Measurements from ENCODE around the gene ULBP1. TPM values are rescaled to one million over a fixed set of nuclear protein-coding genes. Genes with fewer than 3 reads are reported as not detected.
"Not testable (repeated sequence)": the region's sequence is repeated elsewhere in the genome, so short reads cannot be mapped to it uniquely, and the experiment has no call there.

Gene ULBP1
- total RNA-seq, 2 donors from 2014 or later = 9.4 to 12.4 TPM

DNA sequence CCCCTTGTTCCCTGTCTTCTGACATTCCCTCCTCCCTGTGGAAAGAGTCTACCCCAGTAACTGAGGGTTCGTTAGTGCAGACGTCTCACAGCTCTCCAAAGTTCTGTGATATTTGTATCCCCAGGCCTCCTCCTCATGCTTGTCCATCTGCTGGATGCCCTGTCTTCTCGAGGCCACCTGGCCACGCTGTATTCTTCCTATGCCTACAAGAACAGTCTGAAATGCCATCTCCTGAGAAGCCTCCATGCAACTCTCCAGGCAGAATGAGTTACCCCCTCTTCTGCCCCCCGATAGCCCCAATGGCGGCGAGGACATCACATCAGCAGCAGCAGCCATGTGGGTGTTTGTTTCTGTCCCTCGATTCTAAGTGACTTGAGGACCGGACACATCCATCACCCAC lies 12.6 kb upstream of the ULBP1 start:
- Mint-ChIP-seq H3K4me1 (ENCODE audit: low read depth) (peaks cover 7% of the 10 kb centered on the region), H3K27me3 (ENCODE audit: low read depth) (peaks cover 87% of the 10 kb centered on the region), H3K4me3 (no peak overlapping the region), H3K27ac (no peak overlapping the region), H3K36me3 (ENCODE audit: insufficient read depth in 2 of 2) (no peaks in the 10 kb centered on the region), H3K9me3 (no peaks in the 10 kb centered on the region)
- ATAC-seq (replicated peaks in 1 of 2) = no peak
- DNase-seq = no peak

DNA sequence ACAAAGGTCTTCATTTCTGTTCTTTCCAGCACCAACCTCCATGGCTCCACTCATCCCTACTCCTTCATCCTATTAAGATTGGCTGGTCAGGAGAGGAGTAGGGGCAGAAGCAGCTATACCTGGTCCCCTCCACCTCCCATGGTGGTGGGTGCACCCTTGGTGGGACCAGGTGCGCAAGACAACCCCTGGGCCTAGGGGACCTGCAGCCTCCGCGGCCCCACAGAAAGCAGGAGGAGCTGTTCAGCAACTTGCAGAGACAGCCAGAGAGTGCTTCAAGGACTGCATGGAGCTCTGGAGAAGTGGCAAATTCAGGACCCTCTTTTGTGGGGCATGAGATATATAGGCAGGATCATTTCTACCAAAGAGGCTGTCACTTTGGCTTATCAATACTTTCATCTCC lies 12.1 kb upstream of the ULBP1 start:
- Mint-ChIP-seq H3K27me3 (ENCODE audit: low read depth) (peaks cover 87% of the 10 kb centered on the region), H3K36me3 (ENCODE audit: insufficient read depth in 2 of 2) (no peaks in the 10 kb centered on the region), H3K9me3 (no peaks in the 10 kb centered on the region), H3K4me1 (ENCODE audit: low read depth) (peaks cover 7% of the 10 kb centered on the region), H3K4me3 (no peak overlapping the region), H3K27ac (no peak overlapping the region)
- ATAC-seq (replicated peaks in 1 of 2) = no peak
- no peak for DNase-seq

DNA sequence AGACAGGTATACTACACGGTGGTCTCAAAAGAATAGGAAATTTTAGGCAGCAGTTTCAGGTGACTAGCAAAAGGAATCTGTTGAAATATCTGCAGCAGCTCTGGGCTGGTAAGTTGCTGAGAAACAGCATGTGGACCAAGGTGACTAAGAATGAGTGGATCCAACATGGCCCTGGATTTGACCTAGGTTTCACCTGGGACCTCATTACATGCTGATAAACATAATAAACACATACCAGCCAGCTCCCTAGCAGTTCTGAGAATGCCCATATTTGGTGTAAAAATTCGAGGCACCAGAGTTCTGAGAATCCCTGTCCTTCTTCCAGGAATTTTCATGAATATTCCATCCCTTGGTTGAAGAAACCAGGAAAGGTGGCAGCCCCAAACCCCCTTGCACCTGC lies 10.4 kb upstream of the ULBP1 start:
- H3K9me3 Mint-ChIP-seq; H3K4me3 Mint-ChIP-seq; ATAC-seq (replicated peaks in 1 of 2); H3K36me3 Mint-ChIP-seq (ENCODE audit: insufficient read depth in 2 of 2); DNase-seq; H3K27ac Mint-ChIP-seq; H3K4me1 Mint-ChIP-seq (ENCODE audit: low read depth): not testable (repeated sequence)
- H3K27me3 Mint-ChIP-seq (ENCODE audit: low read depth) = peaks cover 82% of the 10 kb centered on the region

DNA sequence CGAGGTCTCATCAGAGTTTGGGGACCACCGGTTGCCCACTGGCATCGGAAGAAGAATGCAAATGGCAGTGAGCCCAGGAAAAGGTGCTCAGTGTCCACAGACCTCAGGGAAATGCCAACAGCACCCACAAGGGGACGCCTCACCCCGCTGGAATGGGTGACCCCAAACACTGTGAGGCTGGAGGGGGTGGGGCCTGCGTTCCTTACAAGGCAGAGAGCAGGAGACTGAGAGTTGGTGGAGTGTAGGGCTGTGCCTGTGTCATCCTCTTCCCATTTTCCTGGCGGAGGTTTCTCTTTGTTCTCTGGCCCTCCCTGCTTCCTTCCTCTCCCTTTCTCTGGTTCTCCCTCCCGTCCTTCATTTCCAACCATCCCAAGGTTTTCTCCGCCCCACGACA lies 9.8 kb upstream of the ULBP1 start:
- peak; percentile 93 to 94 for ATAC-seq (replicated peaks in 1 of 2)
- H3K27me3 Mint-ChIP-seq (ENCODE audit: low read depth) = peaks cover 82% of the 10 kb centered on the region
- H3K9me3 Mint-ChIP-seq; H3K27ac Mint-ChIP-seq; H3K4me1 Mint-ChIP-seq (ENCODE audit: low read depth); H3K36me3 Mint-ChIP-seq (ENCODE audit: insufficient read depth in 2 of 2); DNase-seq: not testable (repeated sequence)
- H3K4me3 Mint-ChIP-seq = peak overlapping the region in 1 of 2 donors; percentile 42

DNA sequence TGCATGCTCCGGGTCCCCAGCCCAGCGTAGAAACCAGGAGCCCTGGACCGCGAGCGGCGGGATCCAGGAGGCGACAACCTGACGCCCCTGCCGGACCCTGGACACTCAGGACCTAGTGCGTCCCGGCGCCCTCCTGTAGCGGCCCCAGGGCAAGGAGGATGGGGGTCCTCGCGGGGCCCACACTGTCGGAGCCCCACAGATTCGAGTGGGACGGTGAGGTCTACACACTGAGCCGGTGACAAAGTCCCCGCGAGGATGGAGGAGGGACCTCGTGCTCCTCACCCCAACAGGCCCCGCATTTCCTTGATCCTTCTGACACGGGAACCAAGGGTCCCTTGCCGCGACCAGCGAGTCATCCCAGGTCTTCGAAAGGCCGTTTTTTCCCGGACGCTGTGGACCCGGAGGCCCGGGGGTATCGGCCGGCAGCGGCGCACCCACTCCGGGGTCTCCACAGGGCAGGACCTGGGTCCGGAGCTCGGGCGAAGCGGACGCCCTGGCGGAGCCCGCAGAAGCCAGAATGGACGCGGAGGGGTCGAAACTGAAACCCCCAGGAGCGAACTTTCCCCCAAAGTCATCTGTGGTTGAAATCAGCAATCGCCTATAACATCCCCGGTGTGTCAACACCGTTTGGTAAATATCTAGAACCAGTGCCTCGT lies 9.3 kb upstream of the ULBP1 start:
- peak; percentile 34 to 60 for ATAC-seq (replicated peaks in 1 of 2)
- not testable (repeated sequence) for H3K9me3 Mint-ChIP-seq; H3K36me3 Mint-ChIP-seq (ENCODE audit: insufficient read depth in 2 of 2); H3K27ac Mint-ChIP-seq; DNase-seq; H3K4me1 Mint-ChIP-seq (ENCODE audit: low read depth)
- peak overlapping the region in 1 of 2 donors; percentile 42 for H3K4me3 Mint-ChIP-seq
- peaks cover 82% of the 10 kb centered on the region for H3K27me3 Mint-ChIP-seq (ENCODE audit: low read depth)

DNA sequence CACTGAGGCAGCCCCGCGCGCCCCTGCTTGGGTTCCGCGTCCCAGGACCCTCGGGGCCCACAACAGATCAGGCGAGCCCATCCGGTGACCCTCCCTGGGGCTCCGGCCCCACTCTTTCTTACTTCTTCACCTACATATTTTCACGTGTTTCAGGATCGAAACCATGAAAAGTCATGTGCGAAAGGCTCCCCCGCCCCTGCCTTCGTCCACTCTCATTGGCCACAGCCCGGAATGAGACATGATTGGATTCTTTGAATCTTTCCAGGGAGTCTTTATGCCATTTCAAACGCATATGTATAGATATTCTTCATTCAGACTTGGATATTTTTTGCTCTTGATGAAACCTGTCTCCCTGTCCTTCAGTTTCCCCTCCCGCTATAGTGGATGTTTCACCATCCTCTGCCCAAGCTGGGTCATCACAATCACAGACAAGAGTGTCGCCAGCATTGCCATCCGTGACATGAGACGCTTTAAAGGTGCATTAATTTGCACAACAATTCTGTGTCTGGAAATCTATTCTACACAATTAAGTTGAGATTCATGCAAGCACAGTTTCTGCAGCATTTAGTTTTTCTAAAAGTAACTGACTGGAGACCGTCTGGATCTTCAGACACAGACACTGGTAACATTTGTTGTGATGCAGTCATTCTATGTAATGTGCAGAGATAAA lies 8.6 kb upstream of the ULBP1 start:
- H3K4me1 Mint-ChIP-seq (ENCODE audit: low read depth); ATAC-seq (replicated peaks in 1 of 2): not testable (repeated sequence)

DNA sequence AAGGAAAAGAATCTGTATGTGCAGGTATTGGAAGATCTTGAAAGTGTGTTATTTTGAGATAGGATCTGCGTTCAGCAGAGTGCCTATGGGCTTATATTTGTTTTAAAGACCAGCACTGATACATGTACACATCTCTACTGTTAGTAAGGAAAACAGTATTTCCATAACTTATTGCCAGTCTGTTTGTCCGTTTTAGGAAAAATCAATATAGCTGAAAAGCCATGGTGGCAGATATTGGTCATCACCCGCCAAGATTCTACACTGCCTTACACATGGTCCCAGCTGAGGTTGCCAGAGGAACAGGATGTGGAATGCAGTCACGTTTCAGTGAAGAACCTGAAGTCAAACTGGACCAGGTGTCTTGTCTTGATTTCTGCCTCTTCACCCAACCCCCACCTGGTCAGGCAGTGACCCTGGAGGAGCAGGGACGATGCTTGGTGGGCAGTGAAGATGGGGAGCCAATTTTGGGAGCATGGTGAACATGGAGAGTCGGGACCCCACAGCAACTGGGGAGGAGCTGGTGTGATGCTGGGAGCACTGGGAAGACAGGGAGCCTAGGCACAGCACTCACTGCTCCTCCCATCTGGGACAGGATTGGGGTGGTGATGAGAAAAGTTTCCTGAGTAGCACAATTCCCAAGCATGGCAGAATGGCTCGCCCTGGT lies 8.0 kb upstream of the ULBP1 start:
- not testable (repeated sequence) for H3K27ac Mint-ChIP-seq; H3K4me1 Mint-ChIP-seq (ENCODE audit: low read depth); H3K9me3 Mint-ChIP-seq; ATAC-seq (replicated peaks in 1 of 2); DNase-seq; H3K4me3 Mint-ChIP-seq; H3K36me3 Mint-ChIP-seq (ENCODE audit: insufficient read depth in 2 of 2)
- peaks cover 82% of the 10 kb centered on the region for H3K27me3 Mint-ChIP-seq (ENCODE audit: low read depth)

More for the DNA sequence above, 8.6 kb upstream of the ULBP1 start:
- Mint-ChIP-seq H3K4me3 (peak overlapping the region; percentile 69 to 80), H3K27me3 (ENCODE audit: low read depth) (peaks cover 82% of the 10 kb centered on the region)
- not testable (repeated sequence) for H3K36me3 Mint-ChIP-seq (ENCODE audit: insufficient read depth in 2 of 2); DNase-seq; H3K27ac Mint-ChIP-seq; H3K9me3 Mint-ChIP-seq

DNA sequence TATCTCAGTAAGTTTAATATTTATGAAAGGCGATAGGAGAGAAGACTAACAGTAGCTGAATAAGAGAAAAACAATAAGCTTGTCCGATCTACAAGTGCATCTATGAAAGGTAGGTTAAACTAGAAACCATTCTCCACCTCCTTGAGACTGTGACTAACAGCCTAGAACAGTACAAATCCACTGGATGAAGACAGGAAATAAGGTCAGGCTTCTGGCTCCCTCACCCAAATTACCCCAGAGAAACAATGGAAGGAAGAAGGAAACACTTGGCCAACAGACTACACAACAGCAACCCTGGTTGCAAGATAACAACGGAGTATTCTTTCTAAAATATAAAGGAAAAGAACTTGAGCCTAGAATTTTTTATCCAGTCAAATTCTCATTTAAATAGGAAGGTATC lies 5.6 kb upstream of the ULBP1 start:
- Mint-ChIP-seq H3K27me3 (ENCODE audit: low read depth) (peaks cover 82% of the 10 kb centered on the region), H3K4me1 (ENCODE audit: low read depth) (peaks cover 18% of the 10 kb centered on the region)
- not testable (repeated sequence) for DNase-seq; H3K4me3 Mint-ChIP-seq; H3K36me3 Mint-ChIP-seq (ENCODE audit: insufficient read depth in 2 of 2); ATAC-seq (replicated peaks in 1 of 2); H3K27ac Mint-ChIP-seq; H3K9me3 Mint-ChIP-seq

DNA sequence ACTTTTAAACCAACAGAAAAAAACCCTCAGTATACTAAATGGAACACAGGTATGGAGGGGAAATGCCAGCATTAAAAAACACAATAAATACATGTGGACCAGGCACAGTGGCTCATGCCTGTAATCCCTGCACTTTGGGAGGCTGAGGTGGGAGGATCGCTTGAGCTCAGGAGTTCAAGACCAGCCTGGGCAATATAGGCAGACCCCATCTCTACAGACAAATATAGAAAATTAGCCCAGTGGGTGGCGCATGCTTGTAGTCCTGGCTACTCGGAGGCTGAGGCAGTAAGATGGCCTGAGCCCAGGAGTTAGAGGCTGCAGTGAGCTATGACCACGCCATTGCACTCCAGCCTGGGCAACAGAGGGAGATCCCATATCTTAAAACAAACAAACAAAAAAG lies 3.9 kb upstream of the ULBP1 start:
- H3K36me3 Mint-ChIP-seq (ENCODE audit: insufficient read depth in 2 of 2); H3K4me3 Mint-ChIP-seq; H3K9me3 Mint-ChIP-seq; ATAC-seq (replicated peaks in 1 of 2); H3K27ac Mint-ChIP-seq; DNase-seq: not testable (repeated sequence)
- H3K27me3 Mint-ChIP-seq (ENCODE audit: low read depth) = peaks cover 87% of the 10 kb centered on the region
- peaks cover 27% of the 10 kb centered on the region for H3K4me1 Mint-ChIP-seq (ENCODE audit: low read depth)

DNA sequence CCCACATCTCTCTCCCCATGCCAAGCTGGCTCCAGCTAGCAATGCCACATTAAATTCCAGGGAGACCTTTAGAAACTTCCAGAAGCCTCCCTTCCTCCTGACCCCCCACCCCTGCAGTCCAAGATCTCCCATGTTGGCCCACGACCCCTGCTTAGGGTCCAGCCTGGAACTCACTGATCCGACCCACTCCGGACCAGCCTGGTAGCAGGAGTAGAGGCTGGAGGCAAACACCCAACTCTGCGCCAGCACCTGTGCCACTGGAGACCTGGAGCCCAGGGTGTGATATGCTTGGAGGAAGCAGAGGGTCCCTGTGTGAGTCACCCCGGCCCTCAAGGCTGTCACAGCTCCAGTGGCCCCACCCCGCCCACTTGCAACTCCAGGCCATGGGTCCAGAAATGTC lies 3.3 kb upstream of the ULBP1 start:
- no peak for ATAC-seq (replicated peaks in 1 of 2)
- DNase-seq = no peak
- Mint-ChIP-seq H3K27me3 (ENCODE audit: low read depth) (peaks cover 87% of the 10 kb centered on the region), H3K9me3 (no peaks in the 10 kb centered on the region), H3K4me1 (ENCODE audit: low read depth) (peaks cover 28% of the 10 kb centered on the region), H3K36me3 (ENCODE audit: insufficient read depth in 2 of 2) (peaks cover 8% of the 10 kb centered on the region in 2 donors), H3K27ac (no peak overlapping the region), H3K4me3 (no peak overlapping the region)

DNA sequence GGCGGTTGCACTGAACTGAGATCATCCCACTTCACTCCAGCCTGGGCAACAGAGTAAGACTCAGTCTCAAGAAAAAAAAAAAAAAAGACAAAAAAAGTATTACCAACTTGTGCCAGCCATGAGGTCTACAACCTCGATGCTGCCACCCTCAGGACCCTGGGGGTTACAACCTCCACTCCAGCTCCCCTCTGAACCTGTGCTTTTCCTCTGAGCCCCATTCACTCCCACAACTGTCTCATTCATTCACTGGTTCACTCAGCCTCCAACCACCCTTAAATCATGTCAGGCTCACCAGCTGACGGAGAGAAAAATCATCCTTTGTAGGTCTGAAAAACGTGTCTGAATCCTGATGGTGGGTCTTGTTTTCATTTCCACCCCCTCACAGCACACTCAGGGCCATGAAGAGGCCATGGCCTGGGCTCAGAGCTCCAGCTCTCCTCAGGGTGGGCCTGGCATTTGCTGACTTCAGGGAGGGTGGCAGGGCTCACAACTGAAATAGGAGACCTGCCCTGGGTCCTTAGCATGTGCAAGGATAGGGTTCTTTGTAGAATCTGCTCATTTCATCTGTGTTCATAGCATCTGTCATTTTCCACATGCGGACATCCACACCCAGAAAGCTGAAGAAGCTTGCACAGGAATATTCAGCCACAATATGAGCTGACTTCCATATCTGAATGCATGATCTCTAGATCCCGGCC lies 1.9 kb upstream of the ULBP1 start:
- H3K4me3 Mint-ChIP-seq = no peak overlapping the region
- H3K27ac Mint-ChIP-seq = no peak overlapping the region
- no peaks in the 10 kb centered on the region for H3K9me3 Mint-ChIP-seq
- peaks cover 8 to 12% of the 10 kb centered on the region in 2 donors for H3K36me3 Mint-ChIP-seq (ENCODE audit: insufficient read depth in 2 of 2)
- peaks cover 87% of the 10 kb centered on the region for H3K27me3 Mint-ChIP-seq (ENCODE audit: low read depth)
- peak; percentile 25 to 34 for ATAC-seq (replicated peaks in 1 of 2)
- DNase-seq = peak; percentile 61 to 69
- peaks cover 34% of the 10 kb centered on the region for H3K4me1 Mint-ChIP-seq (ENCODE audit: low read depth)

DNA sequence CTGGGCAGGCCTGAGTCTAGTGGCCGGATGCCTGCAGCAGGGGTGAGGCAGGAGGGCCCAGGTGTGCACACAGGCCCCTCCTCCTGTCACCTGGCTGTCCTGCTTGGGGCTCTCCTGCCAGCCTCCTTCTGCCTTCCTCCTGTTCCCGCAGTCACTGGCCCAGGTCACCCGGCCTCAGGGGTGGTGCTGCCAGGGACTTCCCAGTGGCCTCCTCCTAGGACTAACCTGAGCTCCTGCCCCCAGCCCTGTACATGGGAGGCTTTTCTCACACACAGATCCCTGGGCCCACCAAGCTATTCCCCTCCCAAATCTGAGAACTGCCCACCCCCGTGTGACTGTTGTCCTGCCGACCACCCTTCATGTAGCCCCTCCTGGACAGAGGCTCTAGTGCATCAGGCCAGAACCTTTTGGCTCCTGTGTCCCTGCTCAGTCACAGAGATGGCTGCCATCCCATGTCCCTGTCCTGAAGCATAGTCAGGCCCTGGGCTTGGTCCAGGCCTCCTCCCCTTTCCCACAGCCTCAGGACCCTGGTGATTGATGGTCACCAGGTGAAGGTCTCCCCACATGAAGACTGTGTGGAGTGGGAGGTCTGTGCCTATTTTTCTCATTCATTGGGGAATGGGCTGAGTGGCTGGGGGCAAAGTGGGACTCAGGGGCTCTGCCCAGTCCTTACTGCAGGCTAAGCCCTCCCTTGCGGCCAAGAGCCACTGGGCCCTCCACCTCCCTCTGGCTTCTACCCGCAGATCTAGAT lies 1.1 kb upstream of the ULBP1 start:
- no peak for DNase-seq
- H3K27ac Mint-ChIP-seq = peak overlapping the region; percentile 91
- ATAC-seq (replicated peaks in 1 of 2) = no peak

DNA sequence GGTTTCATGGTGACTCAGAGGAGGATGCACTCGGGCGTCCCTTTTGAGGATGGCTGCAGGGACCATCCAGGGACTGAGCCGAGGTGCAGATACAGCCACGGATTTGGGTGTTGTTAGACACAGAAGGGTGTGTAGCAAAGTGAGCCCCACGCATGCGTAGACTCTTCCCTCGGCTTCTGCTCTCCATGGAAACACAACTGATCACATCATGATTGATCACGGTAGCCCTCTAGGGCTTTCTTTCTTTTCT lies 606 bp upstream of the ULBP1 start:
- peaks cover 94% of the 10 kb centered on the region for H3K27me3 Mint-ChIP-seq (ENCODE audit: low read depth)
- H3K36me3 Mint-ChIP-seq (ENCODE audit: insufficient read depth in 2 of 2) = peaks cover 8 to 12% of the 10 kb centered on the region in 2 donors
- H3K4me3 Mint-ChIP-seq = peak overlapping the region; percentile 85 to 98
- no peaks in the 10 kb centered on the region for H3K9me3 Mint-ChIP-seq
- H3K4me1 Mint-ChIP-seq (ENCODE audit: low read depth) = peaks cover 36% of the 10 kb centered on the region
- peak overlapping the region; percentile 91 for H3K27ac Mint-ChIP-seq
- DNase-seq (peak; percentile 60 to 62), ATAC-seq (replicated peaks in 1 of 2) (peak; percentile 50 to 55)

More for the DNA sequence above, 1.1 kb upstream of the ULBP1 start:
- H3K4me3 Mint-ChIP-seq = peak overlapping the region; percentile 85 to 98
- H3K9me3 Mint-ChIP-seq = no peaks in the 10 kb centered on the region
- H3K27me3 Mint-ChIP-seq (ENCODE audit: low read depth) = peaks cover 94% of the 10 kb centered on the region
- H3K36me3 Mint-ChIP-seq (ENCODE audit: insufficient read depth in 2 of 2) = peaks cover 8 to 12% of the 10 kb centered on the region in 2 donors
- H3K4me1 Mint-ChIP-seq (ENCODE audit: low read depth) = peaks cover 34% of the 10 kb centered on the region
